GM12891 (cell line): Measurements from ENCODE around the gene DSTYK.

Source experiments
- PAX5 ChIP-seq: IDR thresholded peaks from 2 replicates; pipeline ENCODE4 v1.6.1; 2011; ENCODE audit warnings: low read length, moderate library complexity, mild to moderate bottlenecking; ENCODE audit not compliant: insufficient read depth, severe bottlenecking
- POLR2A ChIP-seq: IDR thresholded peaks from 2 replicates; pipeline ENCODE4 v1.6.1; 2011; ENCODE audit warnings: low read depth, low read length, control low read depth
- POLR2AphosphoS5 ChIP-seq: IDR thresholded peaks from 2 replicates; pipeline ENCODE4 v1.6.1; 2011; ENCODE audit warnings: low read depth, low read length, control low read depth
- SPI1 ChIP-seq: IDR thresholded peaks from 2 replicates; pipeline ENCODE4 v1.6.1; 2011; ENCODE audit warnings: low read depth, low read length, control low read depth

DNA sequence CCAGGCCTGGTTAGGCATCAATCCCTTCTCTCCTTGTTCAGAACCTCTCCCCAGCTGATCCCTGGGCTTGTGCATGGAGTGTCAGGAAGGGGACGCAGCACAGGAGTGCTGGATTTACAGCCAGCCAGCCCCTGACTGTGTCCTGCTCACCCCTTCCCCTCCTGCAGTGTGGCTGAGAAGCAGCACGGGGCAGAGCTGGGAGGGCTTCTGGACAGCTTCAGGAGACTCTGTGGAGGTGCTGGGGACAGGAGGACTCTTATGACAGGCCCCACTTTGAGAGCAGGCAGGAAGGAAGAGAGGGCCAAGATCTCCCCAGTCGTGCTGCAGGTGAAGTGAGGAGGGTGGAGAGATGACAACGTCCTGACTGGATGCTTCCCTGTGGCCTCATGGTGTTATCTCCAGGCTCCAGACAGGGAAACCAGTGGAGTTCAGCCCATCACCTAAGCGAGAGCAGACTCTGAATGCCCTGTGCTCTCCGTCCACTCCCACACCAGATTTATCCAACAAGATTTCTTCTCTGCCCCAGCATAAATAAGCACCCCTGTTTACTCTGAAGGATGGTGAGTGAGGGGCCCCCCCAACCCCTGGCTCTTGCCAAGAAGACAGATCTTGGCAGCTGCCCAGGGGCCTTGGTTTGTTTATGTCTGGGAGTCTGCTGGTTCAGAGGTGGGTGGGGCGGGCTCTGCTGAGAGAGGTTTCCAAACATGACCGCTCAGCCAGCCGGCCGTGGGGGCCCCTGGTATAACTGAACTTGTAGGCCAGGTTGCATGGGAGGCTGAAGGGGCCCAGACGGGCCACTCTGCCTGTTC lies 37.5 kb upstream of the DSTYK start:
- TF ChIP-seq POLR2AphosphoS5 (no peak), POLR2A (no peak), PAX5 (no peak), SPI1 (no peak)
